WTC11 (cell line): ENCODE results near the gene NOC2L. TPM values are rescaled to one million over a fixed set of nuclear protein-coding genes. Genes with fewer than 3 reads are reported as not detected.
"Not testable (repeated sequence)": the region's sequence is repeated elsewhere in the genome, so short reads cannot be mapped to it uniquely, and the experiment has no call there.

Experiments
- ATAC-seq: fragments of 200-7000 bp; cut with Tn5 transposase; 2 replicates; pipeline ENCODE4 v1.10.0; 2021; ENCODE audit warnings: mild to moderate bottlenecking, moderate library complexity
- CTCF ChIA-PET: fragments of 300-600 bp; sonication (Branson Sonifier 250); formaldehyde crosslinking; loops from one replicate; lab custom pipeline; 2021; ENCODE audit warnings: antibody characterized with exemption; lab: Charles Lee
- POLR2A ChIA-PET: fragments of 350-600 bp; sonication (Branson Sonifier 250); formaldehyde crosslinking; loops from one replicate; lab custom pipeline; 2021; ENCODE audit warnings: antibody characterized with exemption; lab: Charles Lee
- DNase-seq: peaks from one replicate; pipeline ENCODE4 v3.0.0; 2021; ENCODE audit warnings: low spot score
- H3K27ac Mint-ChIP-seq: 2 replicates; pipeline ENCODE4 v1.8.0; 2021; ENCODE audit warnings: mixed read lengths
- H3K27me3 Mint-ChIP-seq: 2 replicates; pipeline ENCODE4 v1.8.0; 2021; ENCODE audit warnings: low read depth, mild to moderate bottlenecking, moderate library complexity, mixed read lengths
- H3K36me3 Mint-ChIP-seq: 2 replicates; pipeline ENCODE4 v1.8.0; 2021; ENCODE audit warnings: mixed read lengths
- H3K4me1 Mint-ChIP-seq: 2 replicates; pipeline ENCODE4 v1.8.0; 2022; ENCODE audit warnings: mixed read lengths
- H3K4me3 Mint-ChIP-seq: 2 replicates; pipeline ENCODE4 v1.8.0; 2021; ENCODE audit warnings: mild to moderate bottlenecking, moderate library complexity, mixed read lengths
- H3K9me3 Mint-ChIP-seq: 2 replicates; pipeline ENCODE4 v1.8.0; 2021; ENCODE audit warnings: mixed read lengths
- ESRRA ChIP-seq: sonication (generic); formaldehyde crosslinking; IDR thresholded peaks from 2 replicates; pipeline ENCODE4 v1.8.1; 2022; ENCODE audit warnings: mild to moderate bottlenecking, missing genetic modification reagents, borderline replicate concordance
- GRHL2 ChIP-seq: fragments of 250-450 bp; sonication (Bioruptor Pico); IDR thresholded peaks from 2 replicates; pipeline ENCODE4 v1.8.0; 2022; ENCODE audit warnings: mild to moderate bottlenecking, moderate library complexity; ENCODE audit not compliant: insufficient replicate concordance, severe bottlenecking
- HMGA2 ChIP-seq: fragments of 250-450 bp; sonication (Bioruptor Pico); IDR thresholded peaks from 2 replicates; pipeline ENCODE4 v1.4.0; 2021; ENCODE audit warnings: mild to moderate bottlenecking, moderate library complexity
- JAZF1 ChIP-seq: fragments of 250-450 bp; sonication (Bioruptor Pico); IDR thresholded peaks from 2 replicates; pipeline ENCODE4 v1.9.0; 2021; ENCODE audit warnings: moderate library complexity, mild to moderate bottlenecking, inconsistent platforms
- MXD4 ChIP-seq: fragments of 250-450 bp; sonication (Bioruptor Pico); IDR thresholded peaks from 2 replicates; pipeline ENCODE4 v1.8.0; 2021; ENCODE audit warnings: mild to moderate bottlenecking, moderate library complexity, borderline replicate concordance
- MYBL2 ChIP-seq: sonication (generic); formaldehyde crosslinking; IDR thresholded peaks from 2 replicates; pipeline ENCODE4 v1.8.1; 2023; ENCODE audit warnings: mild to moderate bottlenecking, moderate library complexity, missing genetic modification reagents
- OVOL2 ChIP-seq: fragments of 250-450 bp; sonication (Bioruptor Pico); IDR thresholded peaks from 2 replicates; pipeline ENCODE4 v1.9.0; 2021; ENCODE audit warnings: mild to moderate bottlenecking, borderline replicate concordance
- PRRX2 ChIP-seq: fragments of 250-450 bp; sonication (Bioruptor Pico); IDR thresholded peaks from 2 replicates; pipeline ENCODE4 v1.8.0; 2021; ENCODE audit warnings: mild to moderate bottlenecking
- ZNF219 ChIP-seq: sonication (generic); formaldehyde crosslinking; IDR thresholded peaks from 2 replicates; pipeline ENCODE4 v1.8.0; 2023; ENCODE audit warnings: missing genetic modification reagents, mild to moderate bottlenecking, borderline replicate concordance
- ZNF317 ChIP-seq: sonication (generic); formaldehyde crosslinking; IDR thresholded peaks from 2 replicates; pipeline ENCODE4 v1.8.1; 2023; ENCODE audit warnings: low read depth, mild to moderate bottlenecking, moderate library complexity, missing genetic modification reagents, borderline replicate concordance
- ZNF396 ChIP-seq: fragments of 250-450 bp; sonication (Bioruptor Pico); IDR thresholded peaks from 2 replicates; pipeline ENCODE4 v1.8.0; 2021; ENCODE audit warnings: mild to moderate bottlenecking, moderate library complexity, borderline replicate concordance
- total RNA-seq: library from RNA; stranded (reverse); gene quantifications from 3 replicates; pipeline ENCODE4 v1.2.3, GENCODE V29; 2021
- TF ChIP-seq, protein P1 (sequence below): fragments of 250-450 bp; sonication (Bioruptor Pico); IDR thresholded peaks from 2 replicates; pipeline ENCODE4 v1.9.0; 2021; ENCODE audit warnings: mild to moderate bottlenecking
- TF ChIP-seq, protein P2 (sequence below): sonication (generic); formaldehyde crosslinking; conservative IDR thresholded peaks from 2 replicates; pipeline ENCODE4 v1.8.1; 2022; ENCODE audit warnings: mild to moderate bottlenecking, missing genetic modification reagents
- TF ChIP-seq, protein P3 (sequence below): sonication (generic); formaldehyde crosslinking; IDR thresholded peaks from 2 replicates; pipeline ENCODE4 v1.8.0; 2022; ENCODE audit warnings: mild to moderate bottlenecking, missing genetic modification reagents

NOC2L gene
- total RNA-seq, 1 experiment from 2014 or later: 182 TPM

- TF ChIP-seq, protein P1, sequence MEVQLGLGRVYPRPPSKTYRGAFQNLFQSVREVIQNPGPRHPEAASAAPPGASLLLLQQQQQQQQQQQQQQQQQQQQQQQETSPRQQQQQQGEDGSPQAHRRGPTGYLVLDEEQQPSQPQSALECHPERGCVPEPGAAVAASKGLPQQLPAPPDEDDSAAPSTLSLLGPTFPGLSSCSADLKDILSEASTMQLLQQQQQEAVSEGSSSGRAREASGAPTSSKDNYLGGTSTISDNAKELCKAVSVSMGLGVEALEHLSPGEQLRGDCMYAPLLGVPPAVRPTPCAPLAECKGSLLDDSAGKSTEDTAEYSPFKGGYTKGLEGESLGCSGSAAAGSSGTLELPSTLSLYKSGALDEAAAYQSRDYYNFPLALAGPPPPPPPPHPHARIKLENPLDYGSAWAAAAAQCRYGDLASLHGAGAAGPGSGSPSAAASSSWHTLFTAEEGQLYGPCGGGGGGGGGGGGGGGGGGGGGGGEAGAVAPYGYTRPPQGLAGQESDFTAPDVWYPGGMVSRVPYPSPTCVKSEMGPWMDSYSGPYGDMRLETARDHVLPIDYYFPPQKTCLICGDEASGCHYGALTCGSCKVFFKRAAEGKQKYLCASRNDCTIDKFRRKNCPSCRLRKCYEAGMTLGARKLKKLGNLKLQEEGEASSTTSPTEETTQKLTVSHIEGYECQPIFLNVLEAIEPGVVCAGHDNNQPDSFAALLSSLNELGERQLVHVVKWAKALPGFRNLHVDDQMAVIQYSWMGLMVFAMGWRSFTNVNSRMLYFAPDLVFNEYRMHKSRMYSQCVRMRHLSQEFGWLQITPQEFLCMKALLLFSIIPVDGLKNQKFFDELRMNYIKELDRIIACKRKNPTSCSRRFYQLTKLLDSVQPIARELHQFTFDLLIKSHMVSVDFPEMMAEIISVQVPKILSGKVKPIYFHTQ (CRISPR knock-in tag): no peak
- TF ChIP-seq PRRX2 (CRISPR knock-in tag): no peak
- no peak for TF ChIP-seq ESRRA (CRISPR knock-in tag)
- TF ChIP-seq, all 79 proteins: peak for 0
These were observed 20.7 kb upstream of the NOC2L start (continued) for GRCh38 chr1:979744-980072.

DNA sequence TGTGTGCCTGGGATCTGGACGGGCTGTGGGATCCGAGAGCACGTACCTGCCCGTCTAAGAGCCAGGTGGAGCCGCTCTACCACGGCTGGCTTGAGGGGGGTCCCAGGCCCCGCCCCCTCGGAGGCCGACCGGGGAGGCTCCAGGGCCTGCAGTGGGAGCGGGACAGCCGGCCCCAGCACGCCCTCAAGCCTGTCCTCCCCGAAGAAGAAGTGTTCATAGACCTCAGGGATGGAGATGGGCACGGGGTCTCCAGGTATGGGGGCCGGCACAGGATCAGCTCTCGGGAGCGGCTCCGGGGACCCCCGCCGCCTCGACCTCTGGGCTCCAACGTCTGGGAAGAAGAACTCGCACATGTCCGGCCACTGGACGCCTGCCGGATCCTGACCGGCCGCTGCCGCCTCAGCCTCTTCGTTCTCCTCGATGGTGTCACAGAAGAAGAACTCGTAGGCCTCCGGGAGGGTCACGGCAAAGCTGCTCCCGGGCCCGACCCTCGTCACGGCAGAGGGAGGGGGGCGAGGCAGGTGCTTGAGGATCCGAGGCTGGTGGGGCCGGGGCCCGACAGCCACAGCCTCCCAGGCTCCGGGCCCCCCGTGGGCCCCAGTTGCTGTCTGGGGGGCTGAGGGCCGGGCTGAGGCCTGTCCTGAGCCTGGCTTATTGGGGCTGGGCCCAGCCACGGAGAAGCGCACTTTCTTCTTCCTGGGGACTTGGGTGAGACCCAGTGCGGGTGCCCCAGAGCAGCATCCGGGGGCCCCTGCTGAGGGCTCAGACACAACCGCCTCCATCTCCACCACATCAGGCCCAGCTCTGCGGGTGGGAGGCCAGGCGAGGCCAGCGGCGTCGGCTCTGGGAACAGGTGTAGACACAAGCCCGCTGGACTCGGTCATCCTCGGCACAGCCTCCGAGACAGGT, 20.0 kb upstream of the NOC2L start:
- TF ChIP-seq ZNF219 (CRISPR knock-in tag) (no peak), ZNF317 (CRISPR knock-in tag) (no peak), MXD4 (CRISPR knock-in tag) (no peak), ZNF396 (CRISPR knock-in tag) (no peak), JAZF1 (CRISPR knock-in tag) (no peak)
- TF ChIP-seq, protein P2, sequence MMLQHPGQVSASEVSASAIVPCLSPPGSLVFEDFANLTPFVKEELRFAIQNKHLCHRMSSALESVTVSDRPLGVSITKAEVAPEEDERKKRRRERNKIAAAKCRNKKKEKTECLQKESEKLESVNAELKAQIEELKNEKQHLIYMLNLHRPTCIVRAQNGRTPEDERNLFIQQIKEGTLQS (CRISPR knock-in tag): no peak
- TF ChIP-seq, all 79 proteins: peak for 0
- CTCF ChIA-PET: interaction anchor here (1.1 to 2.5 kb wide), 3 partner anchors 23 to 85 kb away, joined by 4 to 12 read pairs (median 4); no protein-coding TSS in a partner anchor
- H3K36me3 Mint-ChIP-seq: peaks cover 3% of the 10 kb centered on the region; the same call in 1 of the 2 replicates
- H3K27me3 Mint-ChIP-seq: peaks cover 24% of the 10 kb centered on the region
- no peak overlapping the region for H3K27ac Mint-ChIP-seq
- POLR2A ChIA-PET: no interaction called here
- peaks cover 4% of the 10 kb centered on the region for H3K4me1 Mint-ChIP-seq
- DNase-seq (no peak), ATAC-seq (no peak)
- no peak overlapping the region for H3K4me3 Mint-ChIP-seq
- H3K9me3 Mint-ChIP-seq: peaks cover 3% of the 10 kb centered on the region

DNA sequence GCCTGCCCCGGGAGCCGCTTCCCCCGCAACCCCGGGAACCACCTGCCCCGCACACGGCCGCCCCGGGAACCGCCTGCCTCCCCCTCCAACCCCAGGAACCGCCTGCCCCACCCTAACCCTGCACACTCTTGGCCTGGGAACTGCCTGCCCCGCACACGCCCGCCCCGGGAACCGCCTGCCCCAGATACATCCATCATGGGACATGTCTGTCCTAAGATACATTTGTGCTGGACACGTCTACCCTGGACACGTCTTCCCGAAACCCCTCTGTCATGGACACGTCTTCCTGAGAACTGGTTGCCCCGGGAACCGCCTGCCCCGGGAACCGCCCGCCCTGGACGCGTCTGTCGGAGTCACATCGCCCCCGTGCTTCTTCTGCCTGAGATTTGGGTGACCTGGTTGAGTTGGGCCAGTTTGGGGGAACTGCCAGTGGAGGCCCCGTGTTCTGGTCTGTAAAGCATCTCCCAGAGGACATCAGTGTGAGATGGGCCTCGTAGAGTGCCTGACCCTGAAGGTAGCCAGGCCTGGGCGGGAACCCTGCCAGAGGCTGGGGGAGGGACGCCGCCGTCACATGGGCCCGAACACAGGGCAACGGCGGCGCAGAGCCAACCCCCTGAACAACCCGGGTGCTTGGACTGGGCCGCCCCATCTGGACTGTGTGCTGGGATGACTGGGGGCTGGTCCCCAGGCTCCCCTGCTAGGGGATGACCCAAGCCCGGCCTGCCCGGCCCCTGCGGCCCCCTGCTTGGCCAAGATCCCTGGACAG, 19.2 kb upstream of the NOC2L start:
- ATAC-seq: no peak
- peak overlapping the region; percentile 19; the same call in 1 of the 2 replicates for H3K27ac Mint-ChIP-seq

DNA sequence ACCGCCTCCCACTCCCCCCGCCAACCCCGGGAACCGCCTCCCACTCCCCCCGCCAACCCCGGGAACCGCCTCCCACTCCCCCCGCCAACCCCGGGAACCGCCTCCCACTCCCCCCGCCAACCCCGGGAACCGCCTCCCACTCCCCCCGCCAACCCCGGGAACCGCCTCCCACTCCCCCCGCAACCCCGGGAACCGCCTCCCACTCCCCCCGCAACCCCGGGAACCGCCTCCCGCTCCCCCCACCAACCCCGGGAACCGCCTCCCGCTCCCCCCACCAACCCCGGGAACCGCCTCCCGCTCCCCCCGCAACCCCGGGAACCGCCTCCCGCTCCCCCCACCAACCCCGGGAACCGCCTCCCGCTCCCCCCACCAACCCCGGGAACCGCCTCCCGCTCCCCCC, 17.7 kb upstream of the NOC2L start:
- H3K9me3 Mint-ChIP-seq, H3K27ac Mint-ChIP-seq, POLR2A ChIA-PET, H3K4me1 Mint-ChIP-seq, H3K4me3 Mint-ChIP-seq, DNase-seq, H3K27me3 Mint-ChIP-seq, ATAC-seq, H3K36me3 Mint-ChIP-seq: not testable (repeated sequence)
- CTCF ChIA-PET: interaction anchor here (0.9 to 1.5 kb wide), 8 partner anchors 25 to 315 kb away, joined by 3 to 7 read pairs (median 4); no protein-coding TSS in a partner anchor

More for the DNA sequence above, 19.2 kb upstream of the NOC2L start:
- ChIA-PET POLR2A (no interaction called here), CTCF (interaction anchor here (1.1 kb wide), 1 partner anchor 24 kb away, joined by 4 read pairs; no protein-coding TSS in a partner anchor)
- no peak for DNase-seq
- Mint-ChIP-seq H3K4me3 (no peak overlapping the region), H3K36me3 (peaks cover 3% of the 10 kb centered on the region; the same call in 1 of the 2 replicates), H3K27me3 (peaks cover 17% of the 10 kb centered on the region), H3K4me1 (peaks cover 4% of the 10 kb centered on the region), H3K9me3 (peaks cover 3% of the 10 kb centered on the region)
- TF ChIP-seq OVOL2 (no peak), GRHL2 (CRISPR knock-in tag) (no peak), MYBL2 (no peak), HMGA2 (CRISPR knock-in tag) (no peak)
- TF ChIP-seq, protein P3, sequence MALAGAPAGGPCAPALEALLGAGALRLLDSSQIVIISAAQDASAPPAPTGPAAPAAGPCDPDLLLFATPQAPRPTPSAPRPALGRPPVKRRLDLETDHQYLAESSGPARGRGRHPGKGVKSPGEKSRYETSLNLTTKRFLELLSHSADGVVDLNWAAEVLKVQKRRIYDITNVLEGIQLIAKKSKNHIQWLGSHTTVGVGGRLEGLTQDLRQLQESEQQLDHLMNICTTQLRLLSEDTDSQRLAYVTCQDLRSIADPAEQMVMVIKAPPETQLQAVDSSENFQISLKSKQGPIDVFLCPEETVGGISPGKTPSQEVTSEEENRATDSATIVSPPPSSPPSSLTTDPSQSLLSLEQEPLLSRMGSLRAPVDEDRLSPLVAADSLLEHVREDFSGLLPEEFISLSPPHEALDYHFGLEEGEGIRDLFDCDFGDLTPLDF (CRISPR knock-in tag): no peak
- TF ChIP-seq, protein P2 (CRISPR knock-in tag): no peak
